ENCODE measurements around the gene PHF10.
"Not testable (repeated sequence)": the region's sequence is repeated elsewhere in the genome, so short reads cannot be mapped to it uniquely, and the experiment has no call there.

PHF10 gene

DNA sequence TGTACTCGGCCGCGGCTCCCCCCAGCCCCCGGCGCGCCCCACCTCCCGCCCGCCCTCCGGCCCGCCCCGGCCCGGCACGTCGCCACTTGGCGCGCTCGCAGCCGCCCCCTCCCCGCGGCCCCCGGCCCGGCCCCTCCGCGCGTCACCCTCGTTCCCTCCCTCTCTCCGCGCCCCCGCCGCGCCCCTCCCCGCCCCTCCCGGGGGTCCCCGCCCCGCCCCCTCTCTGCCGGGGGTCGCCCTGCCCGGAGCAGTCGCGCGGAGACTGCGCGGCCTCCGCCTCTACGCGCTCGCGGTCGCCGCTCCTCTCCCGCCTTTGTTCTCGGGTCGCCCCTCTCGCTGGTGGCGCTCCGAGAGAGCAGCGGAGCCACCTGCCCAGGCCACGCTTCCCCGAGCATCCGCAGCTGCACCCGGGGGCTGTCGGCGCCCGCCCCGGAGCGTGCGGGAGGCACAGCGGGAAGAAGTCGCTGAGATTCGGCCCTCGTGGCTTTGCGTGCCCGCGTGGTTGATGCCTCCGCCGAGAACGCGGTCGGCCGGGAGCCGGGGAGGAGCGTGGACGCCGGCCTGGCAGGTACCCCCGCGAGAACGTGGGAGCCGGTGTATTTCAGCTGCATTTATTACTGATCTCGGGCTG is at the start of gene PHF10:
TSS of gene PHF10 (minus strand) at position 7 of the 631 bp plus-strand sequence. CDS start 569 bp downstream, outside the sequence.
- no peak for DNase-seq

GRCh38 chr6:169766921-169767736 is 42.8 kb upstream of the PHF10 start:
- no peak for DNase-seq

GRCh38 chr6:169766232-169766631 is 41.9 kb upstream of the PHF10 start:
- no peak for DNase-seq

GRCh38 chr6:169765789-169766188 is 41.5 kb upstream of the PHF10 start:
- DNase-seq: not testable (repeated sequence)

DNA sequence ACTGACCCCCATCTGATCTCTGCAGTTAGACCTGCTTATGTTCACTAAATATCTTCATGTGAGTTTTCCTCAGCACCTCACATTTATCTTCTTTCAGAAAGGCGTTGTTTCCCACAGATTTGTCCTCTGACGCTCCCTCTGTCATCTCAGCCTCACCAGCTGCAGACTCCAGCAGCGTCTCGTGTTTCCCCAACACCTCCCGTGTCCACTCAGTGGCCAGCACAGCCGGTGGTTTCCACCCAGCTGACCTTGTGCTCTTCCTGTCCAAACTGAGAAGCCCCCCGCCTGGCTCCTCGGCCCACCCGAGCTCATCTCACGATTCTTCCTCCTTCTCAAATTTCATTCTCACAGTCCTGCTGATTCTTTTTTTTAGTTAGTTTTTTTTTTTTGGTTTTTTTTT is 39.6 kb upstream of the PHF10 start:
- DNase-seq: no peak

DNA sequence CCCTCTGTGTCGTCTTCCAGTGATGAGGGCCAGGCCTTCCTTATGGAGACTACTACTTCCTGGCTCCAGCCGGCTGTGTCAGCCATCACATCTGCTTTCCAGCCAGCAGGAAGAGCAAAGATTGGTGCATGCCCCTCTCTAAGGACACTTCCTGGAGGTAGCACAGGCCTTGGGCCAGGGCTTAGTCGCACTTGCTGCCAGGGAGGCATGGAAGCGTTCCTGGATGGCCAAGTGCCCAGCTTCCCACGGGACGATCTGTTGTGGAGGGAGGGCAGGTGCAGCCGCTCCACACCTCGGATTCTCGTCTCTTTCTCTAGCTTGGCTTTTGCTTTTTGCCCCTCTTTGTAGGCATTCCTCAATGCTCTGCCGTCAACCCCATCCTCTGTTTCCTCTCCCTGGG is 39.0 kb upstream of the PHF10 start:
- no peak for DNase-seq

DNA sequence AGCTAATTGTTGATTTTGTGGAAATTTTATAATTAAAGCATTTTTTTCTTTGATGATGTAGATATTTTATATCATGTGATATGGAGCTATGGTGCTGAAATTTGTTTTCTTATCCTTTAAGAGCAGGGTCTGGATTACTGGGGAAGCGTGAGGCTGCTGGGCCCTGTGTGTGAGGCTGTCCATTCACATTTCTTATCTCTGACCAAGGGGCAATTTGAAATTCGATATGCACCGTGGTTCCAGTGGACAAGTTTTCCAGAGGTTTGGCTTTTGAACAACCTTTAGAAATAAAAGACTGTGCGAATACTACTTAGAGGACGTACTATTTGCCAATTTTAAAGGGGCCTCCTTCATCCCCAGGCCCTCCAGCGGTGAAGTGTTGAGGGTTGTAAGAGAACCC is 30.9 kb upstream of the PHF10 start:
- DNase-seq: no peak

DNA sequence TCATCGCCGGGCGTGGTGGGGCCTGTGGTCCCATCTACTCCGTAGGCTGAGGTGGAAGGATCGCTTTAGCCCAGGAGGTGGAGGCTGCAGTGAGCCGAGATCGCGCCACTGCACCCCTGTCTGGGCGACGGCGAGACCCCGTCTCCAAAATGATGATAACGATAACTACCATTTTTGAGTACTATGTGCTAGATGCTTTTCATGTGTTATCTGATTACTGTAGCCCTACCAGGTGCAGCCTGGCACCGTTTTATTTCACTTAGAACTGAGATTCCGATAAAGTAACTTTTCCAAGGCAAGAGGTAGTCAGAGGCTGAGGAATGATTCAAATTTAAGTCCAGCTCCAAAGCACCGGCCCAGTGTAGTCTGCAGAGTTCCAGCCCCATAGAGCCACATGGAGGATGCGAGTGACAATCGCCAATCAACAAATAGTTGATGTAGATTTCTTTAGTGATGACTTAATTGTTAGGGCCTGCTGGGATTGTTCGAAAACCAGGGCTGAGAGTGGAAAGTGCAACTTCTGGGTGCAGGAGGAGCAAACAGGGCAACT is 27.8 kb upstream of the PHF10 start:
- no peak for DNase-seq

- DNase-seq: peak; percentile 29
These were observed 27.2 kb upstream of the PHF10 start, which contains the start of the genes DYNLT2 and ERMARD for GRCh38 chr6:169751242-169752073. DYNLT2 (minus strand) TSS chr6:169751572; CDS start chr6:169751458, 114 bp downstream. ERMARD (plus strand) TSS chr6:169751622; CDS start chr6:169751658, 36 bp downstream.

- no peak for DNase-seq
These were observed 22.3 kb upstream of the PHF10 start for GRCh38 chr6:169746556-169746955.

DNA sequence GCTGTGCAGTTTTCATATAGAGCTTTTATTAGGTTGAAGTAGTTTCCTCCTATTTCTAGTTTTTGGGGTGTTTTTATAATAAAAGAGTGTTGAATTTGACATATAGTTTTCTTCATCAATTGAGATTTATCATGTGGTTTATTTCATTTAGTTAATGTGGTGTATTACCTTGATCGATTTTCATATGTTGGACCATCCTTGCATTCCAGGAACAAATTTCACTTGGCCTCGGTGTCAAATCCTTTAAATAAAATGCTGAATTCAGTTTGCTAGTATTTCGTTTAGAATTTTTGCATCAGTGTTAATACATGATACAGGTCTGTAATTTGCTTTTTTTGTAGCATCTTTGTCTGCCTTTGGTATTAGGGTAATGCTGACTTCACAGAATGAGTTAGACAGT is 21.1 kb upstream of the PHF10 start:
- no peak for DNase-seq

DNA sequence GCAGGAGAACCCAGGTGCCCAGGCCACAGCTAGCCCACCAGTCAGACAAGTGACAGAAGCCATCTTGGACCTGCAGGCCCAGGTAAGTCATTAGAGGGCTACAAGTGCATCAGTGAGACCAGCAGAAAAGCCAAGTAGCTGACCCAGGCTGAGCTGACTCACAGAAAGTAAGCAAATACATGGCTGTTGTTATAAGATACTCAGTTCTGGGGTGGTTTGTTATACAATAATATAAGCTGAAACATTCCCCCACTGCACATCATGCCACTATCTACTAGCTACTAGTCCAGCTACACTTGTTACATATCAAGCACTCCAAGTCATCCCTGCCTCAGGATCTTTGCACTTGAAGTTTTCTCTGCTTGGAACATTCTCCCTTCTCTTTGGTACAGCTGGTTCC is 17.0 kb upstream of the PHF10 start:
- no peak for DNase-seq

DNA sequence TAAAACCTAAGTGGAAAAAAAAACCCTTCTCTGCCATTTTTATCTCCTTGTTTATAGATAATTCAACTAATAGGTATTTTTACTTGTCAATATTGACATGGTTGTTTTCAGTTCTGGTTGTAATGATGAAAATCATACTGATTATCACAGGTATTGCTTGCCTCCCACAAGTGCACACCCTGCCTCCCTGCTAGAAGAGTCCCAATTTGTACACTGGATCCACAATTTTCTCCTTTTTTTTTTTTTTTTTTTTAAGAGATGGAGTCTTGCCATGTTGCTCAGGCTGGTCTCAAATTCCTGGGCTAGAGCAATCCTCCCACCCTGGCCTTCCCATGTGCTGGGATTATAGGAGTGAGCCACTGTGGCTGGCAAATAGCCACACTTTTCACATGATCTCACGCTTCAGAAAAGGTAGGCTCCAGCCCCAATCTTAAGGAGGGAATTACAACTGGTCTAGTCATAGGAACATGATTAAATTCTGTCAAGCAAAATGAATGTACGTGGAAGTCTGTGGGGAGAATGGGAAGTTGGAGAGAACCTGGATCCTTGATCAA is 14.8 kb upstream of the PHF10 start:
- no peak for DNase-seq

DNA sequence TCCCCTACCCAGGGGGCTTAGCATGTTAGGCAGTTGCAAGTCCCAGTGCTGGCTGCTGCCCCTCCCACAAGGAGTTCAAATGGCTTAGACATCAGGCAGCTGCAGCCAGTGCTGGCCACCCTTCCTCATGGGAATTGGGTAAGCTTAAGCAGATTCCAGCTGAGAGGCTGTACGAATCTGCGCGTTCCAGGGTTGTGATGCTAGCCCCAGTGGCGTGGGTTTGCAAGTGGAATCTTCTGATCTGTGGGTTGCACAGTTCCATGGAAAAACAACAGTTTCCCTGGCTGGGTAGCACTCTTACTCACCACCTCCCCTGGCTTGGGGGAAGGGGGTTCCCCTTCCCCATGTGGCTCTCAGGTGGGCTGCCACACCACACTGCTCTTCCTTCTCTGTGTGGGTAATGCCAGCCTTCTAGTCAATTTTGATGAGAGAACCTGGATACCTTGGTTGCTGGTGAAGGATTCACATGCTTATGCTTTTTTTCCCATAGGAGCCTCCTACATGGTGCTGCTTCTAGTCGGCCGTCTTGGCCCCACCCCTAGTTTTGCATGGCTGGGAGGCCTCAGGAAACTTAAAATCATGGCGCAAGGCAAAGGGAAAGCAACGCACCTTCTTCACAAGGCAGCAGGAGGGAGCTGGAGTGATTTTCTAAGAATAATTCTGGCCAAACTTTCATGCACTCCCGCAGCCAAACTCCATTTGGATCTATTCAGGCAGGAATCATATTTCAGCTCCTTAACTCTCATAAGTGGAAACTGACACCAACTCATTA is 14.1 kb upstream of the PHF10 start:
- peak; percentile 12 for DNase-seq

DNA sequence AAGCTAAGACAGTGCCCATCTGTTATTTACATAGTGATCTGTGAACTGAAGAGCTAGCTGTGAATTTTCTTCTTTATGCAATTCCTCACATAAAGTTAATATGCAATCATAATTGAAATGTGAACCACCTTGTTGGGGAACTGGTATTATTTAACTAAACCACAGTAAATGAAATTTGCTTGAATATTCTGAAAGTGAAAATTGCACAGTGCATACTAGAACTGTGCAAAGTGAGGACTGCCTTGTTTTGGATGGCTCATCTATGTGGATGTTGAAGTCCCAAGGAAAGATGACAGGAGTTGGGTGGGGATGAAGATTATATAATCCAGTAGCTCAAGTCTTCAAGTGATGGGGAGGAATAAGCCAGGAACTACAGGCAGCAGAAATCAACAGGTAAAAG is 5.7 kb upstream of the PHF10 start:
- DNase-seq: no peak

DNA sequence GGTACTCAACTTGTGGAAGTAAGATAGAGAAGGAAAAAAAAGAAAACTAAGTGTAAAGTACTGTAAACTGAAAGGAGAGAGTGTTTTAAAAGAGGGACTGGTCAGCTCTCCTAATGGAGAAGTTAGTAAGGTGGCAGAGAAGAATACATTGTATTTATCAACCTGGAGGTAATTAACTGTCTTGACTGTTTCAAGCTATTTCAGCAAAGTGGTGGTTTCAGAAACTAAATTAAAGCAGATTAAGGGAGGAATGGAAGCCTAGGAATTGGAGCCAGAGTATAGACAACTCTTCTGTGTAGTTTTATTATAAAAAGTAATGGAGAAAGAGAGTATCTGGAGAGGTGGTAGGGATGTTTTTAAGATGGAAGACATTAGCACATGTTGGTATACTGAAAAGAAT is 2.7 kb upstream of the PHF10 start:
- no peak for DNase-seq

- DNase-seq: no peak
These were observed 1.7 kb upstream of the PHF10 start for GRCh38 chr6:169726049-169726400.

- no peak for DNase-seq
These were observed 1.1 kb upstream of the PHF10 start for GRCh38 chr6:169725125-169726048.

GRCh38 chr6:169723991-169724493 is 258 bp downstream of the PHF10 start:
- no peak for DNase-seq

- no peak for DNase-seq
These were observed 945 bp downstream of the PHF10 start for GRCh38 chr6:169723200-169723909.

Measured in NCI-H187 treated with DMSO at 0.1 percent for 48 hours (cell line).